Fibroblast of peridontal ligament (primary cell): ENCODE measurements around the gene SRRM4.

Experiments used
- DNase-seq: peaks from one replicate; pipeline ENCODE4 v3.0.0-alpha.2; 2010; ENCODE audit errors: extremely low read depth

SRRM4 gene

GRCh38 chr12:119118625-119119024 lies 137.3 kb downstream of the SRRM4 start:
- no peak for DNase-seq

GRCh38 chr12:119122047-119122446 lies 140.7 kb downstream of the SRRM4 start:
- DNase-seq, result no peak

GRCh38 chr12:119122751-119123150 lies 141.4 kb downstream of the SRRM4 start:
- DNase-seq, result no peak

GRCh38 chr12:119128527-119128926 lies 147.2 kb downstream of the SRRM4 start:
- DNase-seq, result no peak

- no peak for DNase-seq
Observed at GRCh38 chr12:119129827-119130434, 148.6 kb downstream of the SRRM4 start.

- no peak for DNase-seq
Observed at GRCh38 chr12:119130523-119130922, 149.2 kb downstream of the SRRM4 start.

GRCh38 chr12:119134284-119135072 lies 153.1 kb downstream of the SRRM4 start:
- DNase-seq, result no peak

- DNase-seq, result no peak
Observed at GRCh38 chr12:119136811-119137410, 155.6 kb downstream of the SRRM4 start.

- DNase-seq, result no peak
Observed at GRCh38 chr12:119139448-119139847, 158.1 kb downstream of the SRRM4 start.

GRCh38 chr12:119145367-119145766 lies 164.0 kb downstream of the SRRM4 start:
- no peak for DNase-seq

- DNase-seq, result no peak
Observed at GRCh38 chr12:119147847-119148448, 166.6 kb downstream of the SRRM4 start.

- no peak for DNase-seq
Observed at GRCh38 chr12:119149270-119149669, 167.9 kb downstream of the SRRM4 start.

- DNase-seq, result no peak
Observed at GRCh38 chr12:119151445-119152026, 170.2 kb downstream of the SRRM4 start.

- no peak for DNase-seq
Observed at GRCh38 chr12:119153477-119154434, 172.4 kb downstream of the SRRM4 start.

GRCh38 chr12:119154435-119154818 lies 173.1 kb downstream of the SRRM4 start:
- DNase-seq, result no peak

GRCh38 chr12:119156401-119157044 lies 175.2 kb downstream of the SRRM4 start:
- DNase-seq, result no peak

- no peak for DNase-seq
Observed at GRCh38 chr12:119157528-119157927, 176.2 kb downstream of the SRRM4 start.

- no peak for DNase-seq
Observed at GRCh38 chr12:119157978-119158377, 176.6 kb downstream of the SRRM4 start.

GRCh38 chr12:119158402-119158801 lies 177.1 kb downstream of the SRRM4 start:
- DNase-seq, result no peak

GRCh38 chr12:119159844-119160243 lies 178.5 kb downstream of the SRRM4 start:
- no peak for DNase-seq

GRCh38 chr12:119167902-119168301 lies 186.6 kb downstream of the SRRM4 start:
- DNase-seq, result no peak
